Sigmoid colon (tissue), 7 donors: ENCODE data around the gene PLXNA4. TPM values are rescaled to one million over a fixed set of nuclear protein-coding genes. Genes with fewer than 3 reads are reported as not detected.

Source experiments
- DNase-seq: peaks from one replicate; pipeline ENCODE4 v3.0.0-alpha.2; 2019
- H3K27ac ChIP-seq, 4 donors: fragments of 200-600 bp; sonication (generic); one replicate each; pipeline ENCODE4 v1.5.1; 2016 to 2019; ENCODE audit warnings: mild to moderate bottlenecking in 1 of 4
- H3K27me3 ChIP-seq, 3 donors: fragments of 200-600 bp; sonication (generic); one replicate each; pipeline ENCODE4 v1.5.1; 2019; ENCODE audit warnings: mild to moderate bottlenecking in 1 of 3
- H3K36me3 ChIP-seq, 4 donors: fragments of 200-600 bp; sonication (generic); one replicate each; pipeline ENCODE4 v1.5.1; 2016 to 2019
- H3K4me1 ChIP-seq, 4 donors: fragments of 200-600 bp; sonication (generic); one replicate each; pipeline ENCODE4 v1.5.1; 2017 to 2019
- H3K4me3 ChIP-seq, 4 donors: fragments of 200-600 bp; sonication (generic); one replicate each; pipeline ENCODE4 v1.5.1; 2017 to 2019; ENCODE audit warnings: mild to moderate bottlenecking in 2 of 4, moderate library complexity in 1 of 4
- H3K9me3 ChIP-seq, 4 donors: fragments of 200-600 bp in 3 of 4; sonication (generic) in 3 of 4; one replicate each; pipeline versions ENCODE4 v1.5.1 to v1.6.1; 2013 to 2019
- EP300 ChIP-seq, 4 donors: sonication (generic); formaldehyde crosslinking; IDR thresholded peaks; one replicate each; pipeline ENCODE4 v1.6.1; 2017; ENCODE audit warnings: antibody characterized with exemption in 4 of 4
- POLR2A ChIP-seq, 2 donors: fragments of 450-650 bp; IDR thresholded peaks; one replicate each; pipeline ENCODE4 v1.6.1; 2016; ENCODE audit warnings: antibody characterized with exemption in 2 of 2, mild to moderate bottlenecking in 2 of 2, moderate library complexity in 2 of 2
- POLR2AphosphoS5 ChIP-seq, 4 donors: sonication (generic); formaldehyde crosslinking; IDR thresholded peaks; one replicate each; pipeline ENCODE4 v1.6.1; 2017; ENCODE audit warnings: antibody characterized with exemption in 4 of 4
- WGBS, 2 donors: extraction: QIAGEN DNeasy Blood & Tissue Kit; methylation state at CpG; one replicate each; pipeline ENCODE4 v1.1.7; 2013; 5-methylcytosine and 5-hydroxymethylcytosine counted together
- intact Hi-C: fragments of 100-400 bp; cut with DNase I; formaldehyde crosslinking; loops from one replicate; pipeline ENCODE4 v1.15.1; 2023
- polyA plus RNA-seq, 3 donors: library from polyadenylated mRNA; stranded (reverse); fragments of 200-250 nt; gene quantifications; one replicate each; pipeline ENCODE4 v1.2.3, GENCODE V29; 2013
- total RNA-seq, 4 donors: library from RNA; depleted of rRNA; stranded (reverse); fragments of >200 nt; gene quantifications; one replicate each; pipeline ENCODE4 v1.1.0, GENCODE V29; 2016
- TF ChIP-seq, protein P1 (sequence below), 4 experiments: fragments of 450-650 bp in 3 of 4; fragments of 200-600 bp in 1 of 4; IDR thresholded peaks; one replicate each; pipeline ENCODE4 v1.5.1; 2016 to 2019; ENCODE audit warnings: antibody characterized with exemption in 4 of 4, mild to moderate bottlenecking in 3 of 4, moderate library complexity in 2 of 4
- donor health status: healthy with polysubstance abuse.
- donor health status: Bipolar disorder and iron deficiency.
- donor health status: healthy.

The PLXNA4 gene
- total and polyA plus RNA-seq, 7 donors, result under 0.01 to 10.5 (median 3.7) TPM; not detected in 1

GRCh38 chr7:132577206-132578049, 1.2 kb upstream of the PLXNA4 start:
- Histone ChIP-seq H3K9me3 (no peaks in the 10 kb centered on the region), H3K4me1 (peaks cover 0 to 40% (median 24%) of the 10 kb centered on the region in 4 donors), H3K27me3 (peaks cover 0 to 41% (median 14%) of the 10 kb centered on the region in 3 donors), H3K27ac (peak overlapping the region in 3 of 4 donors; percentile 42 to 68 (median 48)), H3K4me3 (peak overlapping the region; percentile 30 to 59 (median 58)), H3K36me3 (no peaks in the 10 kb centered on the region)
- TF ChIP-seq, protein P1, sequence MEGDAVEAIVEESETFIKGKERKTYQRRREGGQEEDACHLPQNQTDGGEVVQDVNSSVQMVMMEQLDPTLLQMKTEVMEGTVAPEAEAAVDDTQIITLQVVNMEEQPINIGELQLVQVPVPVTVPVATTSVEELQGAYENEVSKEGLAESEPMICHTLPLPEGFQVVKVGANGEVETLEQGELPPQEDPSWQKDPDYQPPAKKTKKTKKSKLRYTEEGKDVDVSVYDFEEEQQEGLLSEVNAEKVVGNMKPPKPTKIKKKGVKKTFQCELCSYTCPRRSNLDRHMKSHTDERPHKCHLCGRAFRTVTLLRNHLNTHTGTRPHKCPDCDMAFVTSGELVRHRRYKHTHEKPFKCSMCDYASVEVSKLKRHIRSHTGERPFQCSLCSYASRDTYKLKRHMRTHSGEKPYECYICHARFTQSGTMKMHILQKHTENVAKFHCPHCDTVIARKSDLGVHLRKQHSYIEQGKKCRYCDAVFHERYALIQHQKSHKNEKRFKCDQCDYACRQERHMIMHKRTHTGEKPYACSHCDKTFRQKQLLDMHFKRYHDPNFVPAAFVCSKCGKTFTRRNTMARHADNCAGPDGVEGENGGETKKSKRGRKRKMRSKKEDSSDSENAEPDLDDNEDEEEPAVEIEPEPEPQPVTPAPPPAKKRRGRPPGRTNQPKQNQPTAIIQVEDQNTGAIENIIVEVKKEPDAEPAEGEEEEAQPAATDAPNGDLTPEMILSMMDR (IDR thresholded peaks at IDR 0.05), result peak in 1 of 4 experiments; percentile 15
- TF ChIP-seq POLR2A (IDR thresholded peaks at IDR 0.05), result no peak
- peak; percentile 29 to 69 (median 48) for TF ChIP-seq POLR2AphosphoS5 (IDR thresholded peaks at IDR 0.05)
- no peak for TF ChIP-seq EP300 (IDR thresholded peaks at IDR 0.05)
- 5% methylated on average over 65 of the region's 65 CpGs for WGBS, 2 donors
- intact Hi-C loops, result loop anchor here (5.0 kb wide), 2 partner anchors 180 to 325 kb away; no protein-coding TSS in a partner anchor
- DNase-seq, result peak; percentile 88

GRCh38 chr7:132576721-132577085, 433 bp upstream of the PLXNA4 start:
- Histone ChIP-seq H3K4me1 (peaks cover 0 to 40% (median 24%) of the 10 kb centered on the region in 4 donors), H3K27ac (peak overlapping the region; percentile 22 to 77 (median 47)), H3K27me3 (peaks cover 0 to 48% (median 22%) of the 10 kb centered on the region in 3 donors), H3K4me3 (peak overlapping the region; percentile 44 to 59 (median 58)), H3K36me3 (no peaks in the 10 kb centered on the region), H3K9me3 (no peaks in the 10 kb centered on the region)
- WGBS, 2 donors, result 1% methylated on average over 55 of the region's 55 CpGs
- intact Hi-C loops, result loop anchor here (5.0 kb wide), 2 partner anchors 179 to 324 kb away; no protein-coding TSS in a partner anchor
- no peak for TF ChIP-seq POLR2A (IDR thresholded peaks at IDR 0.05)
- TF ChIP-seq, protein P1 (IDR thresholded peaks at IDR 0.05), result no peak
- no peak for TF ChIP-seq EP300 (IDR thresholded peaks at IDR 0.05)
- TF ChIP-seq POLR2AphosphoS5 (IDR thresholded peaks at IDR 0.05), result no peak
- DNase-seq, result no peak

GRCh38 chr7:132575419-132575981, 770 bp downstream of the PLXNA4 start:
- intact Hi-C loops, result loop anchor here (2.0 to 5.0 kb wide), 3 partner anchors 51 to 323 kb away; no protein-coding TSS in a partner anchor
- H3K27ac ChIP-seq, result peak overlapping the region in 1 of 4 donors; percentile 77
- H3K4me1 ChIP-seq, result peaks cover 0 to 39% (median 24%) of the 10 kb centered on the region in 4 donors
- H3K4me3 ChIP-seq, result peak overlapping the region; percentile 44 to 59 (median 58)
- WGBS, 2 donors, result 1 to 2% methylated on average over 27 of the region's 27 CpGs
- no peaks in the 10 kb centered on the region for H3K36me3 ChIP-seq
- peak; percentile 80 for DNase-seq
- H3K27me3 ChIP-seq, result peaks cover 0 to 55% (median 24%) of the 10 kb centered on the region in 3 donors
- no peaks in the 10 kb centered on the region for H3K9me3 ChIP-seq
- TF ChIP-seq, protein P1 (IDR thresholded peaks at IDR 0.05), result peak in 1 of 4 experiments; percentile 10
- TF ChIP-seq POLR2A (IDR thresholded peaks at IDR 0.05), result no peak

DNA sequence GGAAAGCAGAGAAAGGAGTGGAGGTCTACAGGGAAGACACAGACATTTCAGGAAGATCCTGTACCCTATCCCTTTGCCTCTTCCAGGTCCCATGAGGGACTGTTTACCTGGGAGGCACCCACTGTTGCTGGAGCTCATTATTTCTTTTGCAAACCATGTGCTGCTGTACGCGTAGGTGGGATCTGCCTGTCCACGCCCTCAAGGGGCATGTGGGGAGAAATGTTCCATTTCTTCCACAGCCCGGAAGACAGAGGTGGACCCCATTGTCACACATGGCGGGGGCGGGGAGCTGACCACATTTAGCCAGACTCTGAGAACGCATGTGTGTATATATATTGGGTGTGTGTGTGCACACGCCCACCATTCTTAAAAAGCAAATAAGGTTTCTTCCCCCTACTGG, 2.0 kb downstream of the PLXNA4 start:
- no peak overlapping the region for H3K27ac ChIP-seq
- 28 to 32% methylated on average over 8 of the region's 8 CpGs for WGBS, 2 donors
- H3K27me3 ChIP-seq, result peaks cover 0 to 55% (median 24%) of the 10 kb centered on the region in 3 donors
- H3K36me3 ChIP-seq, result no peaks in the 10 kb centered on the region
- H3K4me3 ChIP-seq, result no peak overlapping the region
- DNase-seq, result no peak
- no peaks in the 10 kb centered on the region for H3K9me3 ChIP-seq
- H3K4me1 ChIP-seq, result peaks cover 0 to 36% (median 24%) of the 10 kb centered on the region in 4 donors
- TF ChIP-seq EP300 (IDR thresholded peaks at IDR 0.05), result no peak
- intact Hi-C loops, result loop anchor here (2.0 kb wide), 1 partner anchor 49 kb away; no protein-coding TSS in a partner anchor
